Stimulated activated CD8-positive, alpha-beta memory T cell treated with anti-CD3 and anti-CD28 coated beads, Interleukin-15, amount 100 ng/mL, for 24 hours (primary cell): ENCODE results near the gene ADAMTS13.

ENCODE experiments used
- DNase-seq: peaks from one replicate; pipeline ENCODE4 v3.0.0-alpha.2; 2020; ENCODE audit warnings: low read depth

Gene ADAMTS13

DNA sequence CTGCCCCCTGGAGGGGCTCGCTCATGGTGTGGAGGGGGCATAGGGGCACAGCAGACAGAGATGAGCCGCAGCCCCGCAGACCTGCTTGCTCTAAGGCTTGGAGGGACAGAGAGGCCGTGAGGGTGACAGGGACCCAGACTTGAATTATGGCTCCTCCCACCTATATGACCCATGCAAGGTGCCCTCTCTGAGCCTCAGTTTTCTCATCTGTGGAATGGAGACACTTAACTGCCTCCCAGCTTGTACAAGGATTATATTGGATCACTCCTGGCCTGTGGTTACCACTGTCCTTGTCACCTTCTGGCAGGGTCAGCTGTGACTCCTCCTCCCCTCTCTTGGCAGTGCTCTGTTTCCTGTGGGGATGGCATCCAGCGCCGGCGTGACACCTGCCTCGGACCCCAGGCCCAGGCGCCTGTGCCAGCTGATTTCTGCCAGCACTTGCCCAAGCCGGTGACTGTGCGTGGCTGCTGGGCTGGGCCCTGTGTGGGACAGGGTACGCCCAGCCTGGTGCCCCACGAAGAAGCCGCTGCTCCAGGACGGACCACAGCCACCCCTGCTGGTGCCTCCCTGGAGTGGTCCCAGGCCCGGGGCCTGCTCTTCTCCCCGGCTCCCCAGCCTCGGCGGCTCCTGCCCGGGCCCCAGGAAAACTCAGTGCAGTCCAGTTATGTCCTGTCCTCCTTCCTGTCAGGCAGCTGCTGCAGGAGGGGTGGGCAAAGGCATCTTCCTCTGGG lies 32.9 kb downstream of the ADAMTS13 start:
- DNase-seq, result no peak

DNA sequence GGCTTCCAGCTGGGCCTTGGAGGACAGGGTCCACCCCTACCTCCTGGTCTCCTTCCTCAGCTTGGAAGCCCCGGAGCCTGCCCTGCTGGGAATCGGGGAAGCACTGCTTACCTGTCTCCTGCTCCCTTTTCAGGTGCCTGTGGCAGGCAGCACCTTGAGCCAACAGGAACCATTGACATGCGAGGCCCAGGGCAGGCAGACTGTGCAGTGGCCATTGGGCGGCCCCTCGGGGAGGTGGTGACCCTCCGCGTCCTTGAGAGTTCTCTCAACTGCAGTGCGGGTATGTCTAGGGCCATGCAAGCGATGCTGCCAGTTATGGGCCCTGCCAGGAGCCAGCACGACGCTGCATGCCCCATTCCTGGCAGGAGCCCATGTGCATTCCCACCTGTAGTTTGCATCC lies 33.8 kb downstream of the ADAMTS13 start:
- DNase-seq, result no peak

GRCh38 chr9:133456409-133456808 lies 34.2 kb downstream of the ADAMTS13 start:
- no peak for DNase-seq

- DNase-seq, result no peak
Measured at GRCh38 chr9:133457233-133457632, 35.1 kb downstream of the ADAMTS13 start.

- DNase-seq, result no peak
Measured at GRCh38 chr9:133457748-133458147, 35.6 kb downstream of the ADAMTS13 start.

- DNase-seq, result no peak
Measured at GRCh38 chr9:133458643-133459312, 36.6 kb downstream of the ADAMTS13 start.

- peak; percentile 81 for DNase-seq
Measured at GRCh38 chr9:133459476-133460404, 37.6 kb downstream of the ADAMTS13 start, which contains the start of gene CACFD1. CACFD1 (plus strand) TSS chr9:133459978; CDS start chr9:133460067, 89 bp downstream.

DNA sequence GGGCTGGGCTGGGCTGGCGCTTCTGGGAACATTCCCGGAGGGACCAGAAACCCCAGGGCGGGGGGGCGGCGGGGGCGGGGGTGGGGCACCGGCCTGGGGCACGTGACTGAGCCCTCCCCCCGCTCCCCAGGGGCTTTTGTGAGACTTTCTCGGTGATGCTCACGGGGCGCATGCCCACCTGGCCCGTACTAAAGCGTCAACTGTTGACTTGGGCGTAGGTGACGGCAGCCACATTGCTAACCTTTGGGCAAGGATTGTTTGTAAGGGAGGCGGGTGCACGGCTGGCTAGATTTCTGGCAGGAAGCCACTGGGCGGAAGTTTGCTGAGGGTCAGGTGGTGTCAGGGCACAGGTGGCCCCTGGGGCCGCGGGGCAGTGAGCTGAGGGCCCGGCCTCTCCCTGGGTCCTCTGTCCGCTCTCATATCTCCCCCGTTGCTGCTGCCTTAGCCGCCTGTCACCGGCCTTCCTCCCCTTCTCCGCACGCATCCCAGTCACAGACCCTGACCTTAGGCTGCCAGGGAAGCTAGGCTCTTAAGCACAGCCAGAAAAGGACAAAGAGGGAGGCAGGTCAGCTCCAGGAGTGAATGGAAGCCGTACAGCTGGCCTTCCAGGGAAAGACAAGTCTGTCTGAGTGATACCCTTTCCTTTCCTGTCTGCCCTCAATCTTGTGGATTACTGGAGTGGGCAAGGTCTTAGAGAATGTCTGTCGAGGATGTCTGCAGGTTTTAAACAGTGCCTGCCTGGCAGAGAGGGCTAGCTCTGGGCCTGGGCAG lies 38.4 kb downstream of the ADAMTS13 start:
- no peak for DNase-seq

DNA sequence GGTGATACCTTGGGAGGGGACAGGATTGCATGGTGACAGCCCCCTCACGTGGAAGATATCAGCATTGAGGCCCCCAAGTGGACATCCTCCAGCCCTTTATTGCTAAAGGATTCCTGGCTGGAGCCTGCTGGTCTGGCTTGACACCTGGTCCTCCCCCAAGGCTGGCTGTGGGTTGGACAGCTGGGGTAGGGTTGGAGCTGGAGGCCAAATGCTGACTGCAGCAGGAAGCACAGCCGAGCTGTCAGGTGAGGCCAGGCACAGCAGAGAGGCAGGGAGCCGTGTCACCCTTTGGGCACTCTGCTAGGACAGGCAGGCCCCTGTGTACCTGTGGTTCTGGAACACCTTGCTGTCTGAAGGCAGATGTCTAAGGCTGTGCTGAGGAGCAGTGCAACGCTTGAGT lies 39.8 kb downstream of the ADAMTS13 start:
- DNase-seq, result no peak

DNA sequence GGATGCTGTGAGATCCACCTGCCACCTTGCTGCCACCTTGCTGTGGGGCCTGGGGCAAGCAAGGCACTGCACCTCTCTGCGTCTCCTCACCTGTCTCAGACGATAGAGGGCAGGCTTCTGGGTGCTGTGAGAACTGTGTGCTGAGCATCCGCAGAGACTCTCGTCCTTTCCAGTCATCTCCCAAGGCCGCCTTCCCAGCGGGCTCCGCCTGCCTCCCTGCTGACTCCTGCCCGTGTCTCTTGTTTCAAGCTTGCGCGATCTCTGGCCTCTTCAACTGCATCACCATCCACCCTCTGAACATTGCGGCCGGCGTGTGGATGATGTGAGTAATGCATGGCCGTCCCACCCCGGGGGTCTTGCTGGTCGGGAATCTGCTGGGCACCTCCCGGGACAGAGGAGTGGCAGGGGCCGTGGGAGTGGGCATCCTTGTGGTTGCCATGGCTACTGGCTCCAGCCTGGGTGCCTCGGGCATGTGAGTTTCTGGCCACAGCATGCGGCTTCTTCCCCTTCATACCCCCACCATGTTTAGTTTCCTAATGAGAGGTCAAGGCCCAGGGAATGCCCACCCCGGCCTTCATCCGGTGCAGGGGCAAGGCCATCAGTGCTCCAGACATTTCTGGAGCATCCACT lies 41.2 kb downstream of the ADAMTS13 start:
- no peak for DNase-seq

DNA sequence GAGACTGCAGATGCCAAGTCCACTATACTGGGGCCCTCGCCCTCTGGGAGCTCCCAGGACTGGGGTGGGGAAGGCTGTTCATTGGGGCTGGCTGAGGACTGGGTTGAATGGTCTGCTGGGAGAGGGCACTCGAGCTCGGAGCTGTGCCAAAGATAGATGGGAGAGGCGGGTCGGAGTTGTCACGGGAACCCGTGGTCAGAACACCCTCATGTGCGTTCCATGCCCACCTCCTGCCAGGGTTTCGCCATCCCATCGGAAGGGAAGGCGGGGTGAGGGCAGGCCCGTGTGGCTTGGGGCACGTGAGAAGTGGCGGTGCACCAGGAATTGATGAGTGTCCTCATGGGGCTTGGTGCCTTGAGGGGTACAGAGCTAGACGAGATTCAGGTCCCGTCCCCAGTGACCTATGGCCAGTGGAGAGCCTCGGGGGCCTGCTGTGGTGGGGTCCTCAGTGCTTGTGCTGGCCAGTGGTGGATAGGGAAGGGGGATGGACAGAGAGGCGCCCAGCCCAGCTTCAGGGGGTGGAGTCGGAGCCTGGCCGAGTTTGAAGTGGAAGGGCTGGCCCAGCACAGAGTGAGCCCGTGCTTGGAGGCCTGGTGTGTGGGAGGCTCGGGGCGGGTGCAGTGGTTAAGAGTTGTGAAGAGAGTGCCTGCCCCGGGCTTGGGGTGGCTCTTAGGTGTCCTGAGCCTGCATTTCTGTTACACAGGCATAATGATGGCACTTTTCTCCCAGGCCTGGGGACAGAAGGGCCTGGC lies 41.9 kb downstream of the ADAMTS13 start:
- DNase-seq, result no peak

GRCh38 chr9:133464638-133465037 lies 42.5 kb downstream of the ADAMTS13 start:
- no peak for DNase-seq

GRCh38 chr9:133465984-133466383 lies 43.8 kb downstream of the ADAMTS13 start:
- no peak for DNase-seq

DNA sequence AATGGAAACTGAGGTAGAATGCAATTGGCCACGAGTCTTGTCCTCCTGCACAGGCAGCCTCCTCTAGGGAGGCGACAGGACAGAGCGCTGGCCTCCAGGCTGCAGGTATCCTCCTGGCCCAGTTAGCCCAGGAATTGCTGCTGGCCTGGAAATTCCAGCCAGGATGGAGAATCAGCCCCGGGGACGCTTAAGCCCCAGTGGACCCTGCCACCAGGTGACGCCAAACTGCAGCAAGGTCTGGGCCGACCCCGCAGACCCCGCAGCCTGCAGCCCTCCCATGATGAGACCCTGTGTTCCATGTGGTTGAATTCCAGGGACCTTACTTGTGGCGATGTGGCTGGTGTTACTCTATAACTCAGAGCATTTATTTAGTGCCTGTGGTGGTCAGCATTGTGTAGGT lies 44.9 kb downstream of the ADAMTS13 start:
- DNase-seq, result no peak

DNA sequence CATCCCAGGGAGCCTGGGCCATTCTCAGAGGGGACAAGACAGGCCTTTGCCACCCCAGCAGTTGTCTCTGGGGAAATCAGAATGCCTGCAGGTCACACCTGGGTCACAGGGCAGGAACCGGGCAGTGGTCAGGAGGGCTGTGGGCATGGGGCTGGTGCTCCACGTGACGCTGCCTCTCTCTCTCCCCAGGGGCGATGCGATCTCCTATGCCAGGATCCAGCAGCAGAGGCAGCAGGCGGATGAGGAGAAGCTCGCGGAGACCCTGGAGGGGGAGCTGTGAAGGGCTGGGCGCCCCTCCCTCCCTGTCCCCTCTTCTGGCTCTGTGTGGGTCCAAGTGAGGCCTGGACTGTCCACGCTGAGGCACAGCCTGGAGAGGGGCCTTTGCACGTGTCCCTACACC lies 46.2 kb downstream of the ADAMTS13 start:
- DNase-seq, result no peak

DNA sequence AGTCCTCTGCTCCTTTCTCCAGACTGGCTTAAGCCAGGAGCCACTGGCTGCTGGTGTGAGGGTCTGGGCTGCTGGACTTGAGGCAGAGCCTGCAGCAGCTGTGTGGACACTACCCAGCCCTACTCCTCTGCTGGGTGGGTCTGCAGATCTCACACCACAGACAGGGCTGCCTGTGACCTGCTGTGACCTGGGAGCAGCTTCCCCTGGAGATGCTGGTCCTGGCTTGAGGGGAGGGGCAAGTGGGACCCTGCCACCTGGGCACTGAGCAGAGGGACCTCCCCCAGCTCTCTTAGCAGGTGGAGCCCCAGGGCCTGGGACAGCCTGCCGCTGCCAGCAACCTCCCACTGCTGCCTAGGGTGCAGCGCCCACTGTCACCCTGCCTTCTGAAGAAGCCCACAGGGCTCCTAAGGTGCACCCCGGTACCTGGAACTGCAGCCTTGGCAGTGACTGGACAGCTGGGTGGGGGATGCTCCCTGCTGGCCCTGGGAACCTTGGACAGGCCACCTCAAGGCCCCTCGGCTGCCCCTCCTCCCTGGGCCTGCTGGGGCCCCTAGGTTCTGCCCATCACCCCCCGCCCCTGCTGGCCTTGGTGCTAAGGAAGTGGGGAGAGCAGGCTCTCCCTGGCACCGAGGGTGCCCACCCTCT lies 46.7 kb downstream of the ADAMTS13 start:
- no peak for DNase-seq

- DNase-seq, result no peak
Measured at GRCh38 chr9:133470427-133470924, 48.3 kb downstream of the ADAMTS13 start.

- no peak for DNase-seq
Measured at GRCh38 chr9:133470988-133471387, 48.8 kb downstream of the ADAMTS13 start.

DNA sequence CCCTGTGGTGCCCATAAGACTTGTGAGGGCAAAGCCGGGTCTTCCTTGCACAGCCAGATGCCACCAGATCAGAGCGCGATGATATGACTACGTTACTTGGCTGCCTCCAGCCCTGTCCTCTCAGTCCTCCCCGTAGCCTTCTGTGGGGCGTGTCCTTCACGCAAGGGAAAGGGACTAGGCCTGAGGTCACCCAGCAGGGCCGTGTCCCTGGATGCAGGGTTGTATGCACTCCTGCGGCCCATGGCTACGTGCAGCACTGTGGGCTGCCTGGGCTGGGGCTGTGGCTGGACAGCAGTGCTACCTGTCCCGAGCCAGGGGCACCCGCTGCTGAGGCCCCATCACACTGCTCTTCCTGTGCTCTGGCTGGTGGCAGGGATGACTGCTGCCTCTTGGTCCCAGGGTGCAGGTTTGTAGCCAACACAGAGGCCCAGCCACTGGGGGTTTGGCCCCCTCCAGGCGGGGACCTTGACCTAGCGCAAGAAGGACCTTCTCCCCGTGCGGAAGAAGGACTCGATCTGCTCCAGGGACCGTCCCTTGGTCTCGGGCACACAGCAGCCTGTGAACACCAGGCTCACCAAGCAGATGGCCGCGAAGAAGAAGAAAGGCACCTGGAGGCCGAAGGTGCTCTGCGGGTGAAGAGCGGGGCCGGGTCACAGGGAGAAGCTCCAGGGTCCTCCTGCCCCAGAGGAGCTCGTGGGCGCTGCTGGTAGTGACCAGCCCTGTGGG lies 49.5 kb downstream of the ADAMTS13 start:
- no peak for DNase-seq
